Keratinocyte (primary cell): ENCODE results near the gene RASGRF2. TPM values are rescaled to one million over a fixed set of nuclear protein-coding genes. Genes with fewer than 3 reads are reported as not detected.

Source experiments
- DNase-seq: peaks from one replicate; pipeline ENCODE4 v3.0.0-alpha.2; 2011; ENCODE audit warnings: low read depth, missing footprints, low spot score
- FAIRE-seq: peaks from 2 replicates; lab custom pipeline; 2011; peaks lifted over from hg19 to GRCh38; lab: Jason Lieb, UNC
- H2AFZ ChIP-seq: 2 replicates; pipeline ENCODE4 v1.6.0; 2012; ENCODE audit warnings: low read length, control low read depth, inconsistent platforms; ENCODE audit not compliant: control insufficient read depth
- H3K27ac ChIP-seq: 2 replicates; pipeline ENCODE4 v1.5.1; 2011; ENCODE audit warnings: low read length; ENCODE audit not compliant: control insufficient read depth, insufficient read depth
- H3K27me3 ChIP-seq: 3 replicates; pipeline ENCODE4 v1.6.0; 2011; ENCODE audit warnings: low read length; ENCODE audit not compliant: control insufficient read depth, insufficient read depth; ENCODE audit errors: extremely low read depth
- H3K36me3 ChIP-seq, 2 experiments: 2 replicates in 1 of 2; 3 replicates in 1 of 2; pipeline ENCODE4 v1.5.1; 2011; ENCODE audit warnings: low read length in 2 of 2, mild to moderate bottlenecking in 1 of 2; ENCODE audit not compliant: control insufficient read depth in 2 of 2, insufficient read depth in 2 of 2; ENCODE audit errors: extremely low read depth in 1 of 2
- H3K4me1 ChIP-seq: 3 replicates; pipeline ENCODE4 v1.5.1; 2011; ENCODE audit warnings: low read length; ENCODE audit not compliant: control insufficient read depth, insufficient read depth; ENCODE audit errors: extremely low read depth
- H3K4me2 ChIP-seq: 3 replicates; pipeline ENCODE4 v1.6.0; 2011; ENCODE audit warnings: low read depth, low read length; ENCODE audit not compliant: control insufficient read depth, insufficient read depth; ENCODE audit errors: extremely low read depth
- H3K4me3 ChIP-seq, 3 experiments: fragments of 200-600 bp in 1 of 3; sonication (generic) in 1 of 3; 2 replicates in 2 of 3; 3 replicates in 1 of 3; pipeline ENCODE4 v1.5.1; 2011 to 2016; ENCODE audit warnings: low read length in 3 of 3, mild to moderate bottlenecking in 3 of 3, control low read depth in 2 of 3, inconsistent platforms in 1 of 3, low read depth in 1 of 3, mixed read lengths in 1 of 3, mixed run types in 1 of 3, moderate library complexity in 1 of 3; ENCODE audit not compliant: control insufficient read depth in 2 of 3, insufficient read depth in 2 of 3; ENCODE audit errors: extremely low read depth in 1 of 3
- H3K79me2 ChIP-seq: 2 replicates; pipeline ENCODE4 v1.6.0; 2012; ENCODE audit warnings: low read length; ENCODE audit not compliant: control insufficient read depth, insufficient read depth
- H3K9ac ChIP-seq: 3 replicates; pipeline ENCODE4 v1.6.0; 2011; ENCODE audit warnings: low read length; ENCODE audit not compliant: control insufficient read depth, insufficient read depth; ENCODE audit errors: extremely low read depth
- H3K9me1 ChIP-seq: 3 replicates; pipeline ENCODE4 v1.6.0; 2011; ENCODE audit warnings: low read length; ENCODE audit not compliant: control insufficient read depth, insufficient read depth; ENCODE audit errors: extremely low read depth
- H3K9me3 ChIP-seq: 2 replicates; pipeline ENCODE4 v1.5.1; 2012; ENCODE audit warnings: low read depth, low read length; ENCODE audit not compliant: control insufficient read depth
- H4K20me1 ChIP-seq: 3 replicates; pipeline ENCODE4 v1.6.0; 2011; ENCODE audit warnings: low read length; ENCODE audit not compliant: control insufficient read depth, insufficient read depth; ENCODE audit errors: extremely low read depth
- CTCF ChIP-seq, 3 experiments: IDR thresholded peaks in 1 of 3; conservative IDR thresholded peaks in 1 of 3; optimal IDR thresholded peaks in 1 of 3; 2 replicates in 2 of 3; 3 replicates in 1 of 3; pipeline versions ENCODE3 to v1.5.1; 2011; ENCODE audit warnings: low read length in 3 of 3, mild to moderate bottlenecking in 3 of 3, moderate library complexity in 2 of 3, control low read depth in 1 of 3, inconsistent platforms in 1 of 3; ENCODE audit not compliant: insufficient read depth in 2 of 3; ENCODE audit errors: extremely low read depth in 1 of 3
- EZH2 ChIP-seq: IDR thresholded peaks from one replicate; pipeline ENCODE4 v1.6.1; 2012; ENCODE audit warnings: inconsistent platforms, mild to moderate bottlenecking, low read length, moderate library complexity
- dilution Hi-C: fragments of 300-500 bp; cut with MboI; formaldehyde crosslinking; loops from one replicate; pipeline ENCODE4 v1.7.0; 2020; ENCODE audit warnings: low sequenced_read_pairs; ENCODE audit not compliant: extremely low pct_ligation_motif_present
- polyA plus RNA-seq, 5 experiments: library from polyadenylated mRNA; depleted of rRNA in 3 of 5; stranded (reverse) in 3 of 5; stranded (forward) in 1 of 5; unstranded in 1 of 5; fragments of >200 nt; gene quantifications; 1 replicate in 1 of 5; 2 replicates in 3 of 5; 3 replicates in 1 of 5; pipeline versions ENCODE4 v1.2.1 to v1.2.3, GENCODE V29; 2011 to 2012; ENCODE audit warnings: missing spikeins in 2 of 5, low read depth in 1 of 5, low replicate concordance in 1 of 5

The RASGRF2 gene
- polyA plus RNA-seq, 1 donor (not counting 4 experiments of a cell fraction or from before 2014, with no cell fraction given), result 0.03 TPM

GRCh38 chr5:80989883-80990282, 29.7 kb downstream of the RASGRF2 start:
- dilution Hi-C loops, result no loop called here
- TF ChIP-seq EZH2 (no peak), CTCF (optimal IDR thresholded peaks at IDR 0.05 in 1 of 3, IDR thresholded peaks at IDR 0.05 in 1 of 3, conservative IDR thresholded peaks at IDR 0.05 in 1 of 3; ENCODE audit: extremely low read depth in 1 of 3, insufficient read depth in 2 of 3, low read length in 3 of 3) (no peak)
- no peak for DNase-seq
- no peaks in the 10 kb centered on the region for H3K36me3 ChIP-seq
- H3K27ac ChIP-seq, result no peak overlapping the region
- H3K4me3 ChIP-seq, result no peak overlapping the region
- no peaks in the 10 kb centered on the region for H3K9me3 ChIP-seq
- H3K9ac ChIP-seq, result no peak overlapping the region
- peaks cover 8% of the 10 kb centered on the region for H3K4me1 ChIP-seq
- H4K20me1 ChIP-seq, result no peaks in the 10 kb centered on the region
- no peak overlapping the region for H3K4me2 ChIP-seq
- H3K79me2 ChIP-seq, result no peaks in the 10 kb centered on the region
- no peak overlapping the region for H2AFZ ChIP-seq
- no peaks in the 10 kb centered on the region for H3K27me3 ChIP-seq
- FAIRE-seq, result no peak
- no peaks in the 10 kb centered on the region for H3K9me1 ChIP-seq

GRCh38 chr5:80990527-80990926, 30.4 kb downstream of the RASGRF2 start:
- no peaks in the 10 kb centered on the region for H3K36me3 ChIP-seq
- no peaks in the 10 kb centered on the region for H3K9me1 ChIP-seq
- dilution Hi-C loops, result no loop called here
- TF ChIP-seq CTCF (optimal IDR thresholded peaks at IDR 0.05 in 1 of 3, IDR thresholded peaks at IDR 0.05 in 1 of 3, conservative IDR thresholded peaks at IDR 0.05 in 1 of 3; ENCODE audit: extremely low read depth in 1 of 3, insufficient read depth in 2 of 3, low read length in 3 of 3) (no peak), EZH2 (no peak)
- H3K4me3 ChIP-seq, result no peak overlapping the region
- no peaks in the 10 kb centered on the region for H3K27me3 ChIP-seq
- H4K20me1 ChIP-seq, result no peaks in the 10 kb centered on the region
- H2AFZ ChIP-seq, result no peak overlapping the region
- no peaks in the 10 kb centered on the region for H3K79me2 ChIP-seq
- no peaks in the 10 kb centered on the region for H3K9me3 ChIP-seq
- H3K4me1 ChIP-seq, result peaks cover 8% of the 10 kb centered on the region
- peak overlapping the region; percentile 51 for H3K4me2 ChIP-seq
- DNase-seq (no peak), FAIRE-seq (no peak)
- H3K9ac ChIP-seq, result no peak overlapping the region
- no peak overlapping the region for H3K27ac ChIP-seq
